SK-N-SH (cell line): ENCODE measurements around the gene CCDC172. TPM values are rescaled to one million over a fixed set of nuclear protein-coding genes. Genes with fewer than 3 reads are reported as not detected.

Experiments
- CTCF ChIA-PET: fragments of 300-600, 350-600 bp; formaldehyde crosslinking; extraction: SDS; loops from one replicate; lab custom pipeline; 2021; lab: Yijun Ruan, JAX
- POLR2A ChIA-PET: fragments of 350-600 bp; sonication (Branson Sonifier 250); formaldehyde crosslinking; extraction: SDS; loops from one replicate; lab custom pipeline; 2020; ENCODE audit warnings: antibody characterized with exemption, inconsistent platforms; lab: Yijun Ruan, JAX
- DNase-seq: peaks from one replicate; pipeline ENCODE4 v3.0.0; 2012
- H2AFZ ChIP-seq: fragments of 200-600 bp; sonication (generic); 2 replicates; pipeline ENCODE4 v1.8.1; 2016; ENCODE audit warnings: antibody characterized with exemption, mild to moderate bottlenecking, low read depth
- H3F3A ChIP-seq: fragments of 200-600 bp; sonication (generic); replicated peaks from 2 replicates; pipeline ENCODE3; 2016; ENCODE audit warnings: antibody characterized with exemption, mild to moderate bottlenecking; ENCODE audit not compliant: insufficient read depth
- H3K27ac ChIP-seq, 2 experiments: fragments of 200-500 bp in 1 of 2; fragments of 200-600 bp in 1 of 2; sonication (Bioruptor generic) in 1 of 2; sonication (generic), shearing (Covaris generic) in 1 of 2; 2 replicates each; pipeline versions ENCODE4 v1.5.1 to v1.6.1; 2014 to 2016; ENCODE audit warnings: low read depth in 2 of 2, inconsistent platforms in 1 of 2, low read length in 1 of 2, mild to moderate bottlenecking in 1 of 2, mixed read lengths in 1 of 2
- H3K27me3 ChIP-seq: fragments of 200-600 bp; sonication (generic), shearing (Covaris generic); 2 replicates; pipeline ENCODE4 v1.6.1; 2016; ENCODE audit warnings: mixed run types; ENCODE audit not compliant: insufficient read depth
- H3K36me3 ChIP-seq, 2 experiments: fragments of 200-500 bp in 1 of 2; fragments of 200-600 bp in 1 of 2; sonication (Bioruptor generic) in 1 of 2; sonication (generic) in 1 of 2; replicated peaks in 1 of 2; 2 replicates each; pipeline versions ENCODE3 to v1.5.1; 2014 to 2016; ENCODE audit warnings: low read length in 1 of 2, mild to moderate bottlenecking in 1 of 2; ENCODE audit not compliant: insufficient read depth in 2 of 2, control insufficient read depth in 1 of 2
- H3K4me1 ChIP-seq, 2 experiments: fragments of 200-500 bp in 1 of 2; fragments of 200-600 bp in 1 of 2; sonication (Bioruptor generic) in 1 of 2; sonication (generic), shearing (Covaris generic) in 1 of 2; 2 replicates each; pipeline versions ENCODE4 v1.5.1 to v1.6.1; 2014 to 2016; ENCODE audit warnings: low read depth in 1 of 2, low read length in 1 of 2, mixed run types in 1 of 2; ENCODE audit not compliant: insufficient read depth in 2 of 2, control insufficient read depth in 1 of 2
- H3K4me2 ChIP-seq: fragments of 200-600 bp; sonication (generic), shearing (Covaris generic); 2 replicates; pipeline ENCODE4 v1.6.1; 2017; ENCODE audit warnings: mixed run types
- H3K4me3 ChIP-seq, 2 experiments: fragments of 200-500 bp in 1 of 2; fragments of 200-600 bp in 1 of 2; sonication (Bioruptor generic) in 1 of 2; sonication (generic), shearing (Covaris generic) in 1 of 2; 2 replicates each; pipeline versions ENCODE4 v1.5.1 to v1.8.1; 2014 to 2016; ENCODE audit warnings: low read depth in 2 of 2, inconsistent platforms in 1 of 2, low read length in 1 of 2, mild to moderate bottlenecking in 1 of 2, mixed read lengths in 1 of 2, moderate library complexity in 1 of 2
- H3K79me2 ChIP-seq: fragments of 200-600 bp; sonication (generic); 2 replicates; pipeline ENCODE4 v1.8.1; 2017; ENCODE audit warnings: mild to moderate bottlenecking; ENCODE audit not compliant: insufficient read depth
- H3K9ac ChIP-seq: fragments of 200-600 bp; sonication (generic); 2 replicates; pipeline ENCODE4 v1.6.1; 2017; ENCODE audit warnings: mixed run types
- H3K9me2 ChIP-seq: fragments of 200-600 bp; sonication (generic); 2 replicates; pipeline ENCODE4 v1.6.1; 2017; ENCODE audit warnings: mixed run types
- H3K9me3 ChIP-seq: fragments of 200-600 bp; sonication (generic); 2 replicates; pipeline ENCODE4 v1.6.1; 2017; ENCODE audit warnings: mixed run types, mild to moderate bottlenecking, moderate library complexity
- H4K20me1 ChIP-seq: fragments of 200-600 bp; sonication (generic); 2 replicates; pipeline ENCODE4 v1.6.1; 2017; ENCODE audit warnings: mild to moderate bottlenecking, mixed run types; ENCODE audit not compliant: insufficient read depth
- CHD2 ChIP-seq: fragments of 150-350 bp; IDR thresholded peaks from 2 replicates; pipeline ENCODE4 v1.6.1; 2018; ENCODE audit warnings: low read length; ENCODE audit not compliant: partially characterized antibody
- ELF1 ChIP-seq: IDR thresholded peaks from 2 replicates; pipeline ENCODE4 v1.4.0; 2012
- GABPA ChIP-seq: IDR thresholded peaks from 2 replicates; pipeline ENCODE4 v1.4.0; 2012; ENCODE audit warnings: low read depth, mild to moderate bottlenecking
- JUND ChIP-seq: IDR thresholded peaks from 2 replicates; pipeline ENCODE4 v1.4.0; 2012
- NFIC ChIP-seq: IDR thresholded peaks from 2 replicates; pipeline ENCODE4 v1.4.0; 2012; ENCODE audit warnings: borderline replicate concordance
- NRF1 ChIP-seq: IDR thresholded peaks from 2 replicates; pipeline ENCODE4 v1.6.1; 2012; ENCODE audit warnings: low read depth, mild to moderate bottlenecking, low read length
- RCOR1 ChIP-seq: fragments of 150-350 bp; IDR thresholded peaks from 2 replicates; pipeline ENCODE4 v1.6.1; 2017; ENCODE audit warnings: antibody characterized with exemption, low read length
- SMC3 ChIP-seq: IDR thresholded peaks from 2 replicates; pipeline ENCODE4 v1.6.1; 2012; ENCODE audit warnings: low read depth, low read length, improper control_type of control experiment
- YY1 ChIP-seq: IDR thresholded peaks from 2 replicates; pipeline ENCODE4 v1.4.0; 2012; ENCODE audit warnings: low read depth, mild to moderate bottlenecking
- WGBS: methylation state at CpG from one replicate; pipeline ENCODE4 v1.1.6; 2017; ENCODE audit warnings: low lambda C conversion rate; 5-methylcytosine and 5-hydroxymethylcytosine counted together
- polyA plus RNA-seq, 3 experiments: library from polyadenylated mRNA; depleted of rRNA; stranded (reverse); fragments of >200 nt; gene quantifications; 2 replicates each; pipeline ENCODE4 v1.2.3, GENCODE V29; 2012
- TF ChIP-seq, protein P1 (sequence below): fragments of 150-350 bp; IDR thresholded peaks from 2 replicates; pipeline ENCODE4 v1.6.1; 2017; ENCODE audit warnings: antibody characterized with exemption, low read length, low read depth, borderline replicate concordance
- TF ChIP-seq, protein P2 (sequence below): IDR thresholded peaks from 2 replicates; pipeline ENCODE4 v1.6.1; 2012; ENCODE audit warnings: mild to moderate bottlenecking, low read depth, low read length, moderate library complexity
- TF ChIP-seq, protein P3 (sequence below): fragments of 150-350 bp; IDR thresholded peaks from 2 replicates; pipeline ENCODE4 v1.6.1; 2016; ENCODE audit warnings: mild to moderate bottlenecking, low read depth, low read length
- TF ChIP-seq, protein P4 (sequence below): IDR thresholded peaks from 2 replicates; pipeline ENCODE4; 2012
- TF ChIP-seq, protein P5 (sequence below): fragments of 200-600 bp; sonication (generic); IDR thresholded peaks from 2 replicates; pipeline ENCODE4 v1.6.1; 2017; ENCODE audit warnings: antibody characterized with exemption, mild to moderate bottlenecking, moderate library complexity
- TF ChIP-seq, protein P6 (sequence below): IDR thresholded peaks from 2 replicates; pipeline ENCODE4 v1.4.0; 2012; ENCODE audit warnings: low read depth, borderline replicate concordance

CCDC172 gene, protein sequence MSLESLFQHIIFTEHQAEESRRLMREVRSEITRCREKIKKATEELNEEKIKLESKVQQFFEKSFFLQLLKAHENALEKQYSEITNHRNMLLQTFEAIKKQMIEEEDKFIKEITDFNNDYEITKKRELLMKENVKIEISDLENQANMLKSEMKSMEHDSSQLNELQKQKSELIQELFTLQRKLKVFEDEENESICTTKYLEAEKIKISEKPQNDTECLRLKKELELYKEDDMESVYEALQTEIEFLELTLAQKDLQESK
- not detected in 2 replicates for polyA plus RNA-seq (2012; rRNA removed)
- not detected in 2 replicates for polyA plus RNA-seq (2012; cell fraction: cytosol; rRNA removed)
- polyA plus RNA-seq (2012; cell fraction: nucleus; rRNA removed) = not detected in 2 replicates

DNA sequence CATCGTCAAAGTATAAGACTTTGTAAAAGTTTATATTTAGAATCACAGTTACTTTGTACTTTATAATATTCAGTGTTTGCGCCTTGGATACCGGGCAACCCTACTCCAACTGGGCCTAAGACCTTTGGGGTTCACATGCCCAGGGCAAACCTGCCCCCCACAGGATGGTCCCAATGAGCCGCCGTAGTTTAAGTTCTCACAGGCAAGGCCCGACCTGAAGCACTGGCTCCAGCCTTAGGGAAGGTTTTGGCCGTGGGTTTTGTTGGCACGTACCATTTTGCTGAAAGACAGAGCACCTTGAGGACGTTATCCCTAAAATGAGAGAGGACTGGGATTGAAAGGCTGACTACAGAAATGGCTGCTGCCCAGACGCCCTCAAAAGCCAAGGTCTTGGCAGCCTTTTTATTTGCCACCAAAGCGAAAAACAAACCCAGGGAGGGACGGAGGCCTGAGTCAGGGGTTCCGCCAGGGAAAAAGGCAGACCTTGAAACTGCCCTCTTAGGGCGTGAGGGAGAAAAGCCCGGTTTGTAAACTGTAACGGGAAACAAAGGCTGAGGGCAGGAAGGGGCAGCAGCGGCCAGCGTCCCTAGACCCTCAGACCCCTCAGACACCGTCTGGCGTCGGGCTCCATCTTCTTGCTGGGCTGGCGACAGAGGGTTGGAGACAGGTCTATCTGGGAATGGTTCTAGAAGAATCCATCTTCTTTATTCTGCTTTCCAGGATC, at the start of gene CCDC172:
TSS of gene CCDC172 (plus strand) at position 222 of the 724 bp plus-strand sequence. CDS start 564 bp downstream, outside the sequence.
- Histone ChIP-seq H3K4me1 (no peaks in the 10 kb centered on the region), H3K9ac (no peak within 1 kb of the TSS), H3K36me3 (no peaks in the 10 kb centered on the region), H4K20me1 (no peaks in the 10 kb centered on the region), H3K4me3 (no peak within 1 kb of the TSS), H3K4me2 (no peak within 1 kb of the TSS), H3K27me3 (no peaks in the 10 kb centered on the region), H3F3A (no peaks in the 10 kb centered on the region), H3K79me2 (no peaks in the 10 kb centered on the region), H3K9me3 (no peaks in the 10 kb centered on the region), H3K9me2 (no peaks in the 10 kb centered on the region), H2AFZ (no peak within 1 kb of the TSS), H3K27ac (no peak within 1 kb of the TSS)
- no peak for DNase-seq
- ChIA-PET POLR2A (no interaction called here), CTCF (interaction anchor here (1.5 kb wide), 1 partner anchor 8 kb away, joined by 3 read pairs; no protein-coding TSS in a partner anchor)
- TF ChIP-seq NRF1 = no peak
- TF ChIP-seq RCOR1 = no peak
- TF ChIP-seq, protein P1, sequence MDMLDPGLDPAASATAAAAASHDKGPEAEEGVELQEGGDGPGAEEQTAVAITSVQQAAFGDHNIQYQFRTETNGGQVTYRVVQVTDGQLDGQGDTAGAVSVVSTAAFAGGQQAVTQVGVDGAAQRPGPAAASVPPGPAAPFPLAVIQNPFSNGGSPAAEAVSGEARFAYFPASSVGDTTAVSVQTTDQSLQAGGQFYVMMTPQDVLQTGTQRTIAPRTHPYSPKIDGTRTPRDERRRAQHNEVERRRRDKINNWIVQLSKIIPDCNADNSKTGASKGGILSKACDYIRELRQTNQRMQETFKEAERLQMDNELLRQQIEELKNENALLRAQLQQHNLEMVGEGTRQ = no peak
- TF ChIP-seq, protein P2, sequence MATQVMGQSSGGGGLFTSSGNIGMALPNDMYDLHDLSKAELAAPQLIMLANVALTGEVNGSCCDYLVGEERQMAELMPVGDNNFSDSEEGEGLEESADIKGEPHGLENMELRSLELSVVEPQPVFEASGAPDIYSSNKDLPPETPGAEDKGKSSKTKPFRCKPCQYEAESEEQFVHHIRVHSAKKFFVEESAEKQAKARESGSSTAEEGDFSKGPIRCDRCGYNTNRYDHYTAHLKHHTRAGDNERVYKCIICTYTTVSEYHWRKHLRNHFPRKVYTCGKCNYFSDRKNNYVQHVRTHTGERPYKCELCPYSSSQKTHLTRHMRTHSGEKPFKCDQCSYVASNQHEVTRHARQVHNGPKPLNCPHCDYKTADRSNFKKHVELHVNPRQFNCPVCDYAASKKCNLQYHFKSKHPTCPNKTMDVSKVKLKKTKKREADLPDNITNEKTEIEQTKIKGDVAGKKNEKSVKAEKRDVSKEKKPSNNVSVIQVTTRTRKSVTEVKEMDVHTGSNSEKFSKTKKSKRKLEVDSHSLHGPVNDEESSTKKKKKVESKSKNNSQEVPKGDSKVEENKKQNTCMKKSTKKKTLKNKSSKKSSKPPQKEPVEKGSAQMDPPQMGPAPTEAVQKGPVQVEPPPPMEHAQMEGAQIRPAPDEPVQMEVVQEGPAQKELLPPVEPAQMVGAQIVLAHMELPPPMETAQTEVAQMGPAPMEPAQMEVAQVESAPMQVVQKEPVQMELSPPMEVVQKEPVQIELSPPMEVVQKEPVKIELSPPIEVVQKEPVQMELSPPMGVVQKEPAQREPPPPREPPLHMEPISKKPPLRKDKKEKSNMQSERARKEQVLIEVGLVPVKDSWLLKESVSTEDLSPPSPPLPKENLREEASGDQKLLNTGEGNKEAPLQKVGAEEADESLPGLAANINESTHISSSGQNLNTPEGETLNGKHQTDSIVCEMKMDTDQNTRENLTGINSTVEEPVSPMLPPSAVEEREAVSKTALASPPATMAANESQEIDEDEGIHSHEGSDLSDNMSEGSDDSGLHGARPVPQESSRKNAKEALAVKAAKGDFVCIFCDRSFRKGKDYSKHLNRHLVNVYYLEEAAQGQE = no peak
- TF ChIP-seq, protein P3, sequence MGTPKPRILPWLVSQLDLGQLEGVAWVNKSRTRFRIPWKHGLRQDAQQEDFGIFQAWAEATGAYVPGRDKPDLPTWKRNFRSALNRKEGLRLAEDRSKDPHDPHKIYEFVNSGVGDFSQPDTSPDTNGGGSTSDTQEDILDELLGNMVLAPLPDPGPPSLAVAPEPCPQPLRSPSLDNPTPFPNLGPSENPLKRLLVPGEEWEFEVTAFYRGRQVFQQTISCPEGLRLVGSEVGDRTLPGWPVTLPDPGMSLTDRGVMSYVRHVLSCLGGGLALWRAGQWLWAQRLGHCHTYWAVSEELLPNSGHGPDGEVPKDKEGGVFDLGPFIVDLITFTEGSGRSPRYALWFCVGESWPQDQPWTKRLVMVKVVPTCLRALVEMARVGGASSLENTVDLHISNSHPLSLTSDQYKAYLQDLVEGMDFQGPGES = no peak
- TF ChIP-seq, protein P4, sequence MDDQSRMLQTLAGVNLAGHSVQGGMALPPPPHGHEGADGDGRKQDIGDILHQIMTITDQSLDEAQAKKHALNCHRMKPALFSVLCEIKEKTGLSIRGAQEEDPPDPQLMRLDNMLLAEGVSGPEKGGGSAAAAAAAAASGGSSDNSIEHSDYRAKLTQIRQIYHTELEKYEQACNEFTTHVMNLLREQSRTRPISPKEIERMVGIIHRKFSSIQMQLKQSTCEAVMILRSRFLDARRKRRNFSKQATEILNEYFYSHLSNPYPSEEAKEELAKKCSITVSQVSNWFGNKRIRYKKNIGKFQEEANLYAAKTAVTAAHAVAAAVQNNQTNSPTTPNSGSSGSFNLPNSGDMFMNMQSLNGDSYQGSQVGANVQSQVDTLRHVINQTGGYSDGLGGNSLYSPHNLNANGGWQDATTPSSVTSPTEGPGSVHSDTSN = no peak
- TF ChIP-seq NFIC = no peak
- no peak for TF ChIP-seq JUND
- TF ChIP-seq GABPA = no peak
- TF ChIP-seq, protein P5, sequence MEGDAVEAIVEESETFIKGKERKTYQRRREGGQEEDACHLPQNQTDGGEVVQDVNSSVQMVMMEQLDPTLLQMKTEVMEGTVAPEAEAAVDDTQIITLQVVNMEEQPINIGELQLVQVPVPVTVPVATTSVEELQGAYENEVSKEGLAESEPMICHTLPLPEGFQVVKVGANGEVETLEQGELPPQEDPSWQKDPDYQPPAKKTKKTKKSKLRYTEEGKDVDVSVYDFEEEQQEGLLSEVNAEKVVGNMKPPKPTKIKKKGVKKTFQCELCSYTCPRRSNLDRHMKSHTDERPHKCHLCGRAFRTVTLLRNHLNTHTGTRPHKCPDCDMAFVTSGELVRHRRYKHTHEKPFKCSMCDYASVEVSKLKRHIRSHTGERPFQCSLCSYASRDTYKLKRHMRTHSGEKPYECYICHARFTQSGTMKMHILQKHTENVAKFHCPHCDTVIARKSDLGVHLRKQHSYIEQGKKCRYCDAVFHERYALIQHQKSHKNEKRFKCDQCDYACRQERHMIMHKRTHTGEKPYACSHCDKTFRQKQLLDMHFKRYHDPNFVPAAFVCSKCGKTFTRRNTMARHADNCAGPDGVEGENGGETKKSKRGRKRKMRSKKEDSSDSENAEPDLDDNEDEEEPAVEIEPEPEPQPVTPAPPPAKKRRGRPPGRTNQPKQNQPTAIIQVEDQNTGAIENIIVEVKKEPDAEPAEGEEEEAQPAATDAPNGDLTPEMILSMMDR = no peak
- TF ChIP-seq ELF1 = no peak
- no peak for TF ChIP-seq CHD2
- TF ChIP-seq YY1 = no peak
- TF ChIP-seq, protein P6, sequence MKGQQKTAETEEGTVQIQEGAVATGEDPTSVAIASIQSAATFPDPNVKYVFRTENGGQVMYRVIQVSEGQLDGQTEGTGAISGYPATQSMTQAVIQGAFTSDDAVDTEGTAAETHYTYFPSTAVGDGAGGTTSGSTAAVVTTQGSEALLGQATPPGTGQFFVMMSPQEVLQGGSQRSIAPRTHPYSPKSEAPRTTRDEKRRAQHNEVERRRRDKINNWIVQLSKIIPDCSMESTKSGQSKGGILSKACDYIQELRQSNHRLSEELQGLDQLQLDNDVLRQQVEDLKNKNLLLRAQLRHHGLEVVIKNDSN = no peak
- no peak for TF ChIP-seq SMC3
- 70% methylated on average over 19 of the region's 22 CpGs for WGBS
